ENCODE data around the gene ZNF277. TPM values are rescaled to one million over a fixed set of nuclear protein-coding genes. Genes with fewer than 3 reads are reported as not detected.

Gene ZNF277
- total RNA-seq, 2 experiments from 2014 or later: 24.9 to 26.6 TPM

DNA sequence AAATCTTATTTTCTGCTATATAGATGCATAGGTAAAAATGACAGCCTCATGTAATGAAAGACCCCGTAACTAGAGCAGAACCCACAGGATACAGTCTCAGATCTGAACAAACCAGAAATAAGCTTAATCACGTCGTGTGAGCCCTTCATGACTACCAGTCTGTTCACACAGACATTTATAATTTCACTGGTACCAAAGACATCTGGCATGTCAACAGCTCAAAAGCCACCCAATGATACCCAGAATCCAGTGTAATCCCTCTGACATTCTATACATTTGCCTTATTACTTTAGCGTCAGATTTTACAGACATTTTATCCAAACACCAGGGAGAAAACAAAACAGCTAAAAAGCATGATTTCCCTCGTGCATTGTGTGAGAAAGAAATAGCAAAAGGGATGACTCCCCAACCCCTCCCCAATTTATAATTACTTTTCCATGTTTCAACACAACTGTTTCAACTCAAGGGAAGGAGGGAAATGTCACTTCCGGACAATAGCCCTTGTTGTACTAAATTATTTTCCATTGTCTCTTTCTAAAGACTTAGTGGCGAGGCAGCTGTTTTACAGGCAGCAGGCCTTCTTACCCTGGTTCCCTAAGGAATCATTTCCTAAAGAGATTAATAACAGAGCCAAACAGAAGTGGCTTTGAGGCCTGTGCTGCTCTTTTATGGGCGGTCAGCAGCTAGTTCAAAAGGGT is 33.5 kb upstream of the ZNF277 start:
- peaks cover 19% of the 10 kb centered on the region for H3K27me3 Mint-ChIP-seq
- H3K9me3 Mint-ChIP-seq: no peaks in the 10 kb centered on the region
- CTCF ChIA-PET: interaction anchor here (1.2 kb wide), 1 partner anchor 33 kb away, joined by 3 read pairs; the partner anchor contains the start of genes DOCK4 and ZNF277
- H3K4me3 Mint-ChIP-seq: no peak overlapping the region
- no peaks in the 10 kb centered on the region for H3K4me1 Mint-ChIP-seq (ENCODE audit: low read depth)
- POLR2A ChIA-PET: no interaction called here
- H3K27ac Mint-ChIP-seq: no peak overlapping the region
- no peak for DNase-seq
- H3K36me3 Mint-ChIP-seq: no peaks in the 10 kb centered on the region
- intact Hi-C loops (cut with micrococcal nuclease): no loop called here

DNA sequence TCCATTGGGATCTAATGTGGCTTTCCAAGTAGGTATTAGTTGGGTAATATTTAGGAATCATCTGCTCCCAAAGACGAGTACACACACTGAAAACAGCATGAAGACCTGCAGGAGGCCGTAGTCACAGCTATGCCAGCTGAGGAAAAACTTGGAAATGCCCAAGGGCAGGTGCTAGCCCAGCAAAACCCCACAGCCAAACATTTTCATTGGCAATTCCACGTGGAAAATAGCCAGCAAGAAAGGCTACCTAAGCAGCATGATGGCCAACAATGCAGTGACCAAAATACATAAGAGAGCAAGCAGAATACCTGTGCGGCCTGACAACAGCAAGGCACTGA is 33.0 kb upstream of the ZNF277 start:
- H3K4me1 Mint-ChIP-seq (ENCODE audit: low read depth): no peaks in the 10 kb centered on the region

GRCh38 chr7:112174192-112174591 is 32.3 kb upstream of the ZNF277 start:
- H3K27ac Mint-ChIP-seq: no peak overlapping the region
- DNase-seq: no peak
- no peaks in the 10 kb centered on the region for H3K4me1 Mint-ChIP-seq (ENCODE audit: low read depth)
- intact Hi-C loops (cut with micrococcal nuclease): no loop called here
- CTCF ChIA-PET: interaction anchor here (1.2 kb wide), 1 partner anchor 32 kb away, joined by 3 read pairs; the partner anchor contains the start of genes DOCK4 and ZNF277
- no peaks in the 10 kb centered on the region for H3K36me3 Mint-ChIP-seq
- no peak overlapping the region for H3K4me3 Mint-ChIP-seq
- POLR2A ChIA-PET: no interaction called here
- H3K27me3 Mint-ChIP-seq: peaks cover 24% of the 10 kb centered on the region
- H3K9me3 Mint-ChIP-seq: no peaks in the 10 kb centered on the region

More for the DNA sequence above, 33.0 kb upstream of the ZNF277 start:
- ChIA-PET CTCF (interaction anchor here (1.2 kb wide), 1 partner anchor 33 kb away, joined by 3 read pairs; the partner anchor contains the start of genes DOCK4 and ZNF277), POLR2A (no interaction called here)
- no peak overlapping the region for H3K27ac Mint-ChIP-seq
- H3K4me3 Mint-ChIP-seq: no peak overlapping the region
- H3K36me3 Mint-ChIP-seq: no peaks in the 10 kb centered on the region
- DNase-seq: no peak
- peaks cover 23% of the 10 kb centered on the region for H3K27me3 Mint-ChIP-seq
- H3K9me3 Mint-ChIP-seq: no peaks in the 10 kb centered on the region
- intact Hi-C loops (cut with micrococcal nuclease): no loop called here

DNA sequence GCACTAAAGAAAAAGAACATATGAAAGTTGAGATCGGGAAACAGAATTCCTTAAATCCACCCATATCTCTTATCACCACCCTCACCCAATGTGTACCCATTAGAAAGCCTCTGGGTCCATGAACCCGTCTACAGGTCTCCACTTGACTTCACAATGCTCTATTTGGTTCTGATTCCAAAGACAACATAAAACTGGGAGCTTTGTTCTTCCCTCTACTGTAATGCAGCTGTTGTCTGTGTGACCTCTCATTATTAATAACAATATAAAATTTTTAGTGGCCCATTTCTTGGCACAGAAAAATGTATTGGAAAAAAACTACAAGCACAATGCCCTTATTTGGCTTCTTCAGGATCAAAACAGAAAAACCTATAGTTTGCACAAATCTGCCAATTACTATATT is 30.3 kb upstream of the ZNF277 start:
- no peak overlapping the region for H3K4me3 Mint-ChIP-seq
- no peaks in the 10 kb centered on the region for H3K9me3 Mint-ChIP-seq
- ChIA-PET CTCF (no interaction called here), POLR2A (no interaction called here)
- H3K27me3 Mint-ChIP-seq: peaks cover 28% of the 10 kb centered on the region
- H3K36me3 Mint-ChIP-seq: no peaks in the 10 kb centered on the region
- DNase-seq: no peak
- intact Hi-C loops (cut with micrococcal nuclease): no loop called here
- H3K27ac Mint-ChIP-seq: no peak overlapping the region
- H3K4me1 Mint-ChIP-seq (ENCODE audit: low read depth): no peaks in the 10 kb centered on the region

GRCh38 chr7:112176693-112177415 is 29.6 kb upstream of the ZNF277 start:
- intact Hi-C loops (cut with micrococcal nuclease): no loop called here
- POLR2A ChIA-PET: interaction anchor here (0.6 kb wide), 1 partner anchor 85 kb away, joined by 3 read pairs; no protein-coding TSS in a partner anchor
- H3K36me3 Mint-ChIP-seq: no peaks in the 10 kb centered on the region
- no peak overlapping the region for H3K4me3 Mint-ChIP-seq
- H3K9me3 Mint-ChIP-seq: no peaks in the 10 kb centered on the region
- H3K27ac Mint-ChIP-seq: no peak overlapping the region
- H3K4me1 Mint-ChIP-seq (ENCODE audit: low read depth): no peaks in the 10 kb centered on the region
- no peak for DNase-seq
- CTCF ChIA-PET: no interaction called here
- peaks cover 28% of the 10 kb centered on the region for H3K27me3 Mint-ChIP-seq

- intact Hi-C loops (cut with micrococcal nuclease): no loop called here
- CTCF ChIA-PET: no interaction called here
- POLR2A ChIA-PET: no interaction called here
Measured at GRCh38 chr7:112180223-112180622, 26.3 kb upstream of the ZNF277 start.

DNA sequence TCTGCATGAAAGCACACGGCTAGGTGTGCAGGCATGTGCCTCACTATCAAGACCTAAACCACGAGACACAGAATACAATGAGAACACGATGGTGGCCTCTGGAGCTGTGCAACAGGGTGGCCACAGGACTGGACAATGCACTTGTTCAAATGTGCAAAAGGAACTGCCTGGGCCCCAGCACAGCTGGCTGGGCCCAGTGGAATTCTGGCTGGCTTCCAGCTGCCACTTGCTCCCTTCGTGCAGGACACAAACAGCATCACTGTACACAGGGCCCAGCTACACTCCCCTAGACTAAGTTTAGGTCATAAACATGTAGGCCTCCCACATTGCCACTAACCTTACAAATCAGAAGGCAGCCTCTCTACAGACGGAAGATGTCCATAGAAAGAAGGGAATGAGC is 23.7 kb upstream of the ZNF277 start:
- H3K36me3 Mint-ChIP-seq: no peaks in the 10 kb centered on the region
- no peaks in the 10 kb centered on the region for H3K4me1 Mint-ChIP-seq (ENCODE audit: low read depth)
- ChIA-PET POLR2A (no interaction called here), CTCF (no interaction called here)
- DNase-seq: no peak
- intact Hi-C loops (cut with micrococcal nuclease): no loop called here
- no peaks in the 10 kb centered on the region for H3K9me3 Mint-ChIP-seq
- H3K27me3 Mint-ChIP-seq: peaks cover 18% of the 10 kb centered on the region
- H3K4me3 Mint-ChIP-seq: no peak overlapping the region
- no peak overlapping the region for H3K27ac Mint-ChIP-seq

More at GRCh38 chr7:112180223-112180622, 26.3 kb upstream of the ZNF277 start:
- Mint-ChIP-seq H3K27me3 (peaks cover 20% of the 10 kb centered on the region), H3K9me3 (no peaks in the 10 kb centered on the region), H3K27ac (no peak overlapping the region), H3K4me3 (no peak overlapping the region), H3K4me1 (ENCODE audit: low read depth) (no peaks in the 10 kb centered on the region), H3K36me3 (no peaks in the 10 kb centered on the region)
- no peak for DNase-seq

- ChIA-PET POLR2A (no interaction called here), CTCF (no interaction called here)
- Mint-ChIP-seq H3K9me3 (no peaks in the 10 kb centered on the region), H3K4me1 (ENCODE audit: low read depth) (no peaks in the 10 kb centered on the region), H3K4me3 (no peak overlapping the region), H3K27me3 (peaks cover 13% of the 10 kb centered on the region), H3K36me3 (no peaks in the 10 kb centered on the region), H3K27ac (no peak overlapping the region)
- no peak for DNase-seq
- intact Hi-C loops (cut with micrococcal nuclease): no loop called here
Measured at GRCh38 chr7:112183266-112183665, 23.2 kb upstream of the ZNF277 start.

- no peak overlapping the region for H3K27ac Mint-ChIP-seq
- no peaks in the 10 kb centered on the region for H3K4me1 Mint-ChIP-seq (ENCODE audit: low read depth)
- POLR2A ChIA-PET: no interaction called here
Measured at GRCh38 chr7:112184455-112184854, 22.0 kb upstream of the ZNF277 start.

DNA sequence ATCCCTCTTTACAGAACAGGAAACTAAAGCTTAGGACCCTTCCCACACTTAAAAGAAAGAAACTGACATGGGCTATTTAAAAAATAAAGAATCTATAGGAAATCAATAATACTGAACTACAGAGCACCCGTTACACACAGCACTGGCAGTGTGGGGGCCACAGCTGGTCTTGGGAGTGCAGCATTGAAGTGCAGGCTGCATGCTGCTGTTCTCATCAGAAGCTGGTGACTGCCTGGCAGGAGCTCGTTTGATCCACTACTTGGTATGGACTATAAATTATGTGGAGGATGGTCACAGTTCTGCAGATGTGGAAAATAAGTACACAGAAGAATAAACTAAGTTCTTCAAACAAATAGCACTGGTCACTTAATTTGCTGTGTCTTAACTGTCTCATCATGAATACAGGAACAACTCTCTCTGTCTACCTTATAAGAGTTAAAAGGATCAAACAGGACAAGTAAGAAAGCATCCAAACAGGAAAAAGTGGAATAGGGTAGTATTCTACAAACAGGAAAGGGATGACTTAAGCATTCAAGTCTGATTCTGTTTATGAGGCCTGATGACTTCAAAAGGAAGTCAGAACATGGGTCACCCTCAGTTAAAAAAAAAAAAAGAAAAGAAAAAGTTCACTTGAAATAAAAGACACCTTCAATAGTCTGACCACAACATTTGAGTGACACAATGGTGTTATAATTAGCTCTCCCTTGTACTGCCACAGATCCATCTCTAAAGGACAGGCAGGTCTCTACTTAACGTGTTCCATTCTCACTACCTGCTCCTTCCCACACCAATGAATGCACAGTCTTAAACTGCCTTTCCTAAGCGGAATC is 21.3 kb upstream of the ZNF277 start:
- Mint-ChIP-seq H3K27ac (no peak overlapping the region), H3K9me3 (no peaks in the 10 kb centered on the region), H3K36me3 (no peaks in the 10 kb centered on the region), H3K27me3 (peaks cover 12% of the 10 kb centered on the region), H3K4me3 (no peak overlapping the region), H3K4me1 (ENCODE audit: low read depth) (no peaks in the 10 kb centered on the region)
- ChIA-PET CTCF (no interaction called here), POLR2A (no interaction called here)
- no peak for DNase-seq
- intact Hi-C loops (cut with micrococcal nuclease): no loop called here

More at GRCh38 chr7:112184455-112184854, 22.0 kb upstream of the ZNF277 start:
- H3K36me3 Mint-ChIP-seq: no peaks in the 10 kb centered on the region
- no peaks in the 10 kb centered on the region for H3K9me3 Mint-ChIP-seq
- no peak overlapping the region for H3K4me3 Mint-ChIP-seq
- peaks cover 12% of the 10 kb centered on the region for H3K27me3 Mint-ChIP-seq
- CTCF ChIA-PET: no interaction called here
- no peak for DNase-seq
- intact Hi-C loops (cut with micrococcal nuclease): no loop called here

DNA sequence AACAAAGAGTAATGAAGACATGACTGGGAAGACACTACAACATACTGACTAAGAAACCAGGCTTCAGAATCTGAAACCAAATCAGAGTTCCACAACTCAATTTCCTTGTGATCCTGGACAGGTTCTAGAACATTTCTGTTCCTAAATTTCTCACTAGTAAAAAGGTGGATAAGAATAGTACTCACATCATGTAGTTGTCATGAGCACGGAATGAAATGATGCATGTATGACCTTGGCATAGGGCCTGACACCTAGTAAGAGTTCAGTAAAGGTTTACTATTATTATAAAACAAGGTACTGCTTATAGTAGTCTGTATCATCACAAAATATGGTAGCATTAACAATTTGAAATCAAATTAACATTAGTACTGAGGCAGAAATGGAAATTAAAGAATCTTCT is 20.2 kb upstream of the ZNF277 start:
- H3K27ac Mint-ChIP-seq: no peak overlapping the region
- no peaks in the 10 kb centered on the region for H3K4me1 Mint-ChIP-seq (ENCODE audit: low read depth)
- H3K9me3 Mint-ChIP-seq: no peaks in the 10 kb centered on the region
- ChIA-PET CTCF (no interaction called here), POLR2A (no interaction called here)
- H3K4me3 Mint-ChIP-seq: no peak overlapping the region
- DNase-seq: no peak
- intact Hi-C loops (cut with micrococcal nuclease): no loop called here
- no peaks in the 10 kb centered on the region for H3K36me3 Mint-ChIP-seq
- H3K27me3 Mint-ChIP-seq: peaks cover 12% of the 10 kb centered on the region

GRCh38 chr7:112188257-112188656 is 18.2 kb upstream of the ZNF277 start:
- no peaks in the 10 kb centered on the region for H3K9me3 Mint-ChIP-seq
- no peaks in the 10 kb centered on the region for H3K4me1 Mint-ChIP-seq (ENCODE audit: low read depth)
- peaks cover 14% of the 10 kb centered on the region for H3K27me3 Mint-ChIP-seq
- ChIA-PET CTCF (no interaction called here), POLR2A (no interaction called here)
- no peak for DNase-seq
- no peak overlapping the region for H3K27ac Mint-ChIP-seq
- intact Hi-C loops (cut with micrococcal nuclease): no loop called here
- H3K4me3 Mint-ChIP-seq: no peak overlapping the region
- no peaks in the 10 kb centered on the region for H3K36me3 Mint-ChIP-seq
